Endothelial cell (in vitro differentiated cells): ENCODE results near the gene DNER. TPM values are rescaled to one million over a fixed set of nuclear protein-coding genes. Genes with fewer than 3 reads are reported as not detected.

ENCODE experiments used
- DNase-seq: peaks from one replicate; pipeline ENCODE4 v3.0.0; 2021; ENCODE audit warnings: low spot score
- H3K27ac Mint-ChIP-seq: one replicate; pipeline ENCODE4 v1.8.0; 2021; ENCODE audit warnings: mixed read lengths, inconsistent platforms; ENCODE audit not compliant: unreplicated experiment
- H3K27me3 Mint-ChIP-seq: one replicate; pipeline ENCODE4 v1.8.0; 2021; ENCODE audit warnings: mild to moderate bottlenecking, moderate library complexity, mixed read lengths, inconsistent platforms; ENCODE audit not compliant: unreplicated experiment
- H3K36me3 Mint-ChIP-seq: one replicate; pipeline ENCODE4 v1.8.0; 2021; ENCODE audit warnings: mild to moderate bottlenecking, low read depth, mixed read lengths, inconsistent platforms; ENCODE audit not compliant: unreplicated experiment
- H3K4me1 Mint-ChIP-seq: one replicate; pipeline ENCODE4 v1.8.0; 2021; ENCODE audit warnings: mild to moderate bottlenecking, mixed read lengths, inconsistent platforms; ENCODE audit not compliant: unreplicated experiment
- H3K4me3 Mint-ChIP-seq: one replicate; pipeline ENCODE4 v1.8.0; 2021; ENCODE audit warnings: mild to moderate bottlenecking, mixed read lengths, inconsistent platforms; ENCODE audit not compliant: unreplicated experiment
- H3K9me3 Mint-ChIP-seq: one replicate; pipeline ENCODE4 v1.8.0; 2021; ENCODE audit warnings: mixed read lengths, inconsistent platforms; ENCODE audit not compliant: unreplicated experiment
- total RNA-seq: library from RNA; stranded (reverse); fragmentation: NEBNext Ultra II Directional; extraction: Animal tissue kit (Norgen Biotek cat#: 25700); gene quantifications from one replicate; pipeline ENCODE4 v1.2.1, GENCODE V29; 2021; ENCODE audit not compliant: unreplicated experiment
- TF ChIP-seq, protein P1 (sequence below): fragments of 200-600 bp; sonication (generic); IDR thresholded peaks from one replicate; pipeline ENCODE4 v1.5.0; 2021; ENCODE audit warnings: antibody characterized with exemption; ENCODE audit not compliant: unreplicated experiment

DNER gene
- total RNA-seq, 1 donor from 2014 or later: 0.15 TPM

DNA sequence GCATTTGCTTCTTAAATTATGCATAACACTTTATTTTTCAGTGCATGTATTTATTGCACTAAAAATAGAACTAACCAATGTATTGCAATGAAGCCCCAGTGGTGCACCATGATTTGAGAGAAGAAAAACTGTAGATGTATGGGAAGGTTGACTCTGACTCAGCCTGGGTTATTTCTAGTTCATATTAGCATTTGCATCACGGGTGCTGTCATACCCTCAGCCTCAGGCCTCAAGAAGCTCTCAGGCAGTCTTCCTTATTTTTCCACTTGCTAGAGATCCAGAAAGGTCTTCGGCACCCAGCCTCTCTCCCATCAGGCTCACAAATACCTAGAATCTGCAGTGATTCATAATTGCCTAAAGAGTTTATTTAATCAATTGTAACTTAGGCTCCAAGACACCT lies 148.0 kb downstream of the DNER start:
- TF ChIP-seq, protein P1, sequence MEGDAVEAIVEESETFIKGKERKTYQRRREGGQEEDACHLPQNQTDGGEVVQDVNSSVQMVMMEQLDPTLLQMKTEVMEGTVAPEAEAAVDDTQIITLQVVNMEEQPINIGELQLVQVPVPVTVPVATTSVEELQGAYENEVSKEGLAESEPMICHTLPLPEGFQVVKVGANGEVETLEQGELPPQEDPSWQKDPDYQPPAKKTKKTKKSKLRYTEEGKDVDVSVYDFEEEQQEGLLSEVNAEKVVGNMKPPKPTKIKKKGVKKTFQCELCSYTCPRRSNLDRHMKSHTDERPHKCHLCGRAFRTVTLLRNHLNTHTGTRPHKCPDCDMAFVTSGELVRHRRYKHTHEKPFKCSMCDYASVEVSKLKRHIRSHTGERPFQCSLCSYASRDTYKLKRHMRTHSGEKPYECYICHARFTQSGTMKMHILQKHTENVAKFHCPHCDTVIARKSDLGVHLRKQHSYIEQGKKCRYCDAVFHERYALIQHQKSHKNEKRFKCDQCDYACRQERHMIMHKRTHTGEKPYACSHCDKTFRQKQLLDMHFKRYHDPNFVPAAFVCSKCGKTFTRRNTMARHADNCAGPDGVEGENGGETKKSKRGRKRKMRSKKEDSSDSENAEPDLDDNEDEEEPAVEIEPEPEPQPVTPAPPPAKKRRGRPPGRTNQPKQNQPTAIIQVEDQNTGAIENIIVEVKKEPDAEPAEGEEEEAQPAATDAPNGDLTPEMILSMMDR: no peak
- Mint-ChIP-seq H3K4me1 (no peaks in the 10 kb centered on the region), H3K4me3 (no peak overlapping the region), H3K27ac (no peak overlapping the region), H3K9me3 (no peaks in the 10 kb centered on the region), H3K36me3 (no peaks in the 10 kb centered on the region), H3K27me3 (no peaks in the 10 kb centered on the region)
- DNase-seq: no peak

GRCh38 chr2:229564300-229564907 lies 150.0 kb downstream of the DNER start:
- no peaks in the 10 kb centered on the region for H3K27me3 Mint-ChIP-seq
- H3K27ac Mint-ChIP-seq: no peak overlapping the region
- no peaks in the 10 kb centered on the region for H3K9me3 Mint-ChIP-seq
- H3K4me3 Mint-ChIP-seq: no peak overlapping the region
- no peak for DNase-seq
- H3K36me3 Mint-ChIP-seq: no peaks in the 10 kb centered on the region
- no peaks in the 10 kb centered on the region for H3K4me1 Mint-ChIP-seq
- TF ChIP-seq, protein P1: no peak

DNA sequence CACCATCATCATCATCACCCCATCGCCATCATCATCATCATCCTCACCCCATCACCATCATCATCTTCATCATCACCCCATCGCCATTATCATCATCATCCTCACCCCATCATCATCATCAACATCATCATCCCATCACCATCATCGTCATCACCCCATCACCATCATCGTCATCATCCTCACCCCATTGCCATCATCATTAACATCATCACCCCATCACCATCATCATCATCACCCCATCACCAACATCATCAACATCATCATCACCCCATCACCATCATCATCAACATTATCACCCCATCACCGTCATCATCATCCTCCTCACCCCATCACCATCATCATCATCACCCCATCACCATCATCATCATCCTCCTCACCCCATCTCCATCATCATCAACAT lies 151.0 kb downstream of the DNER start:
- Mint-ChIP-seq H3K4me3 (no peak overlapping the region), H3K27ac (no peak overlapping the region)
- DNase-seq: no peak

GRCh38 chr2:229562472-229563127 lies 151.8 kb downstream of the DNER start:
- H3K9me3 Mint-ChIP-seq: no peaks in the 10 kb centered on the region
- no peak overlapping the region for H3K27ac Mint-ChIP-seq
- no peaks in the 10 kb centered on the region for H3K36me3 Mint-ChIP-seq
- H3K4me1 Mint-ChIP-seq: no peaks in the 10 kb centered on the region
- H3K27me3 Mint-ChIP-seq: no peaks in the 10 kb centered on the region
- DNase-seq: no peak
- no peak overlapping the region for H3K4me3 Mint-ChIP-seq
- TF ChIP-seq, protein P1: no peak

More for the DNA sequence above, 151.0 kb downstream of the DNER start:
- TF ChIP-seq, protein P1: no peak
- Mint-ChIP-seq H3K4me1 (no peaks in the 10 kb centered on the region), H3K27me3 (no peaks in the 10 kb centered on the region), H3K9me3 (no peaks in the 10 kb centered on the region), H3K36me3 (no peaks in the 10 kb centered on the region)

- H3K27me3 Mint-ChIP-seq: no peaks in the 10 kb centered on the region
- H3K36me3 Mint-ChIP-seq: no peaks in the 10 kb centered on the region
- peaks cover 14% of the 10 kb centered on the region for H3K4me1 Mint-ChIP-seq
- H3K27ac Mint-ChIP-seq: no peak overlapping the region
- H3K9me3 Mint-ChIP-seq: no peaks in the 10 kb centered on the region
- no peak overlapping the region for H3K4me3 Mint-ChIP-seq
- TF ChIP-seq, protein P1: no peak
- DNase-seq: no peak
Measured at GRCh38 chr2:229559986-229560385, 154.4 kb downstream of the DNER start.
